ENCODE data around the gene TENT5C. TPM values are rescaled to one million over a fixed set of nuclear protein-coding genes. Genes with fewer than 3 reads are reported as not detected.

Gene TENT5C
- total and polyA plus RNA-seq, 10 of the 15 experiments (the other 5 are each of a cell fraction or from before 2014, with no cell fraction given): 0.19 to 2.4 (median 0.78) TPM

GRCh38 chr1:117643601-117644000, 37.8 kb downstream of the TENT5C start:
- 48% methylated on average over 2 of the region's 2 CpGs for WGBS (ENCODE audit: insufficient coverage, insufficient replicate concordance, low lambda C conversion rate, missing lambda C conversion rate)
- Histone ChIP-seq H3K36me3 (ENCODE audit: control insufficient read depth in 2 of 2, insufficient read depth in 2 of 2, low read length in 1 of 2) (no peaks in the 10 kb centered on the region), H4K20me1 (ENCODE audit: control insufficient read depth, insufficient read depth) (no peaks in the 10 kb centered on the region), H3K4me2 (ENCODE audit: control insufficient read depth, insufficient read depth) (no peak overlapping the region), H3K9ac (ENCODE audit: control insufficient read depth, insufficient read depth, low read length) (no peak overlapping the region), H3K27ac (ENCODE audit: control insufficient read depth, insufficient read depth) (no peak overlapping the region), H3K79me2 (ENCODE audit: control insufficient read depth, insufficient read depth, low read length) (no peaks in the 10 kb centered on the region), H3K4me3 (no peak overlapping the region), H2AFZ (ENCODE audit: control insufficient read depth, low read depth, low read length) (no peak overlapping the region), H3K27me3 (replicated peaks in 1 of 2; ENCODE audit: control insufficient read depth in 2 of 2, insufficient read depth in 2 of 2, low read length in 1 of 2) (peaks cover 2 to 5% of the 10 kb centered on the region in 2 experiments), H3K4me1 (ENCODE audit: control insufficient read depth, insufficient read depth, low read length) (no peaks in the 10 kb centered on the region; the same call in 1 of the 2 replicates), H3K9me3 (replicated peaks; ENCODE audit: control insufficient read depth, insufficient read depth, low read length) (no peaks in the 10 kb centered on the region)
- BruUV-seq (replicated peaks): no TSS peak
- ChIA-PET CTCF (interaction anchor here (1.7 kb wide), 1 partner anchor 13 kb away, joined by 5 read pairs; no protein-coding TSS in a partner anchor), RAD21 (ENCODE audit: unreplicated experiment) (no interaction called here), SMC1A (ENCODE audit: uncharacterized antibody, unreplicated experiment) (interaction anchor here (1.9 kb wide), 1 partner anchor 11 kb away, joined by 6 read pairs; no protein-coding TSS in a partner anchor), POLR2A (no interaction called here)
- no peak for FAIRE-seq
- DNase-seq (ENCODE audit: low read depth, low spot score): no peak
- no peak for ATAC-seq
- intact Hi-C loops (cut with micrococcal nuclease; ENCODE audit: unreplicated experiment) (no loop called here), in situ Hi-C loops (cut with MboI) (no loop called here)
- TF ChIP-seq CEBPZ (IDR thresholded peaks at IDR 0.05; ENCODE audit: low read depth, low read length): no peak
- TF ChIP-seq SKIL (IDR thresholded peaks at IDR 0.05; ENCODE audit: low read depth, poor library complexity, severe bottlenecking): no peak
- TF ChIP-seq CHD4 (IDR thresholded peaks at IDR 0.05): no peak
- TF ChIP-seq IRF4 (IDR thresholded peaks at IDR 0.05; ENCODE audit: low read depth, low read length): no peak
- no peak for TF ChIP-seq NR2C1 (IDR thresholded peaks at IDR 0.05)
- no peak for TF ChIP-seq SMAD1 (IDR thresholded peaks at IDR 0.05; ENCODE audit: low read depth, partially characterized antibody)
- no peak for TF ChIP-seq DPF2 (IDR thresholded peaks at IDR 0.05)
- no peak for TF ChIP-seq KAT2A (conservative IDR thresholded peaks at IDR 0.05; ENCODE audit: control insufficient read depth, low read depth, low read length)
- TF ChIP-seq TCF7 (IDR thresholded peaks at IDR 0.05; ENCODE audit: borderline replicate concordance): no peak
- no peak for TF ChIP-seq BCLAF1 (IDR thresholded peaks at IDR 0.05)
- TF ChIP-seq SMARCA5 (IDR thresholded peaks at IDR 0.05): no peak
- no peak for TF ChIP-seq HDAC6 (IDR thresholded peaks at IDR 0.05; ENCODE audit: unreplicated experiment)
- no peak for TF ChIP-seq PRDM15 (CRISPR knock-in tag; IDR thresholded peaks at IDR 0.05)

Measured in GM12878 (cell line).